ENCODE results near the gene TMX3. TPM values are rescaled to one million over a fixed set of nuclear protein-coding genes. Genes with fewer than 3 reads are reported as not detected.

TMX3 gene
- 33.4 and 47.8 TPM in 2 replicates for total RNA-seq

GRCh38 chr18:68714712-68715496 is at the start of gene TMX3:
Gene TMX3 (minus strand): TSS chr18:68715108. CDS start chr18:68714981, 127 bp downstream.

Other genes starting within 250 kb of the TMX3 start
- gene CCDC102B, start 83.0 kb upstream of the TMX3 start, total RNA-seq = 4.8 and 5.8 TPM in 2 replicates